ENCODE data around the gene SPRED3.
A peak's percentile ranks its signal among the peaks of the same experiment; 100 is the strongest.
"Not testable (repeated sequence)": the region's sequence is repeated elsewhere in the genome, so short reads cannot be mapped to it uniquely, and the experiment has no call there.

Gene SPRED3

DNA sequence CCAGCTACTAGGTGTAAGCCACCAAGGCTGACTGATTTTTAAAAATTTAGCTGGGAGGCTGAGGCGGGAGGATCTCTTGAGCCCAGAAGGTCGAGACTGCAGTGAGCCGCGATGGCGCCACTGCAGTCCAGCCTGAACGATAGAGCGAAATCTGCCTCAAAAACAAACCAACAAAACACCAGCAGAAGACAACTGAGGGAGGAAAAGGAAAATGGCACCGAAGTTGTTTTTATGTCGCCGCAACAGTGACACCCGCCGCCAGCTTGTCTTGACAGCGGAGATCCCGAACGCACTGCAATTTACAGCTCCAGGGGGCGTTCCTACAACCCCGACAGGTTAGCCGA, 14.1 kb downstream of the SPRED3 start:
- Histone ChIP-seq H3K4me3 (ENCODE audit: low read length) (peak overlapping the region; percentile 67), H3K27me3 (ENCODE audit: control insufficient read depth, insufficient read depth, low read length) (no peaks in the 10 kb centered on the region), H3K9ac (ENCODE audit: low read length) (no peak overlapping the region)

DNA sequence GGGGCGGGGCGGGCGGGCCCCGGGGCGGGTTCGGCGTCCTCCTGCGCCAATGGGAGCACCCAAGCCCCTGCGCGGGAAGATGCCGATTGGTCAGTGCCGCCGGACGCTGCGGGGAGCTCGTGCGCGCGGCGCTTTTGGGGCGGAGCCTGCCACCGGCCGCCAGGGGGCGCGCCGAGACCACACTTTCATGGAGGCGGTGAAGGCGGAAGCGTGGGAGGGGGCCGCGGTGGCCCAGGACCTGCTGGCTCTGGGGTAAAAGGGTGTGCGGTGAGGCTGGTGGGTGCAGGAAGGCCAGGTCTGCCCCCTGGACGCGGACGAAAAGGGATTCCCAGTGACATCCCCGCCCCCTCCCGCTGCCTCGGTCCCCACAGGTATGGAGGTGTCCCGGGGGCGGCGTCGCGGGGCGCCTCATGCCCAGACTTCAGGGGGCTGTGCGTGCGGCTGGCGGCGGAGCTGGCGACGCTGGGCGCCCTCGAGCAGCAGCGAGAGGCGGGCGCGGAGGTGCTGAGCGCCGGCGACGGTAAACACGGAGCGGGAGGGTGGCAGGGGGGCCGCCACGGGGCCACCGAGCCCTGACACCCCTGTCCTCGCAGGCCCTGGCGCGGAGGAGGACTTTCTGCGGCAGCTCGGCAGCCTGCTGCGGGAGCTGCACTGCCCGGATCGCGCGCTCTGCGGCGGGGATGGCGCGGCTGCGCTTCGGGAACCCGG, 14.6 kb downstream of the SPRED3 start, which contains the start of gene FAM98C:
TSS of gene FAM98C (plus strand) at position 127 of the 708 bp plus-strand sequence. CDS start at position 188, 61 bp downstream.
- Histone ChIP-seq H3K27ac (ENCODE audit: low read depth, low read length) (peak within 1 kb of the TSS; percentile 40), H3K9ac (ENCODE audit: low read length) (peak within 1 kb of the TSS; percentile 16), H3K4me3 (ENCODE audit: low read length) (peak within 1 kb of the TSS; percentile 67), H3K36me3 (ENCODE audit: control insufficient read depth, insufficient read depth, low read length) (no peaks in the 10 kb centered on the region), H3K4me1 (ENCODE audit: control insufficient read depth, insufficient read depth, low read length) (no peaks in the 10 kb centered on the region), H3K27me3 (ENCODE audit: control insufficient read depth, insufficient read depth, low read length) (no peaks in the 10 kb centered on the region)

More for the DNA sequence above, 14.1 kb downstream of the SPRED3 start:
- H3K4me1 ChIP-seq (ENCODE audit: control insufficient read depth, insufficient read depth, low read length): no peaks in the 10 kb centered on the region
- H3K27ac ChIP-seq (ENCODE audit: low read depth, low read length): no peak overlapping the region
- no peaks in the 10 kb centered on the region for H3K36me3 ChIP-seq (ENCODE audit: control insufficient read depth, insufficient read depth, low read length)

- no peak overlapping the region for H3K27ac ChIP-seq (ENCODE audit: low read depth, low read length)
- H3K4me1 ChIP-seq (ENCODE audit: control insufficient read depth, insufficient read depth, low read length): no peaks in the 10 kb centered on the region
- no peaks in the 10 kb centered on the region for H3K36me3 ChIP-seq (ENCODE audit: control insufficient read depth, insufficient read depth, low read length)
- H3K4me3 ChIP-seq (ENCODE audit: low read length): no peak overlapping the region
- no peaks in the 10 kb centered on the region for H3K27me3 ChIP-seq (ENCODE audit: control insufficient read depth, insufficient read depth, low read length)
- no peak overlapping the region for H3K9ac ChIP-seq (ENCODE audit: low read length)
These were observed 16.4 kb downstream of the SPRED3 start for GRCh38 chr19:38404858-38405257.

GRCh38 chr19:38405276-38405675, 16.8 kb downstream of the SPRED3 start:
- Histone ChIP-seq H3K4me1 (ENCODE audit: control insufficient read depth, insufficient read depth, low read length) (no peaks in the 10 kb centered on the region), H3K9ac (ENCODE audit: low read length) (no peak overlapping the region), H3K4me3 (ENCODE audit: low read length) (no peak overlapping the region), H3K27ac (ENCODE audit: low read depth, low read length) (no peak overlapping the region), H3K27me3 (ENCODE audit: control insufficient read depth, insufficient read depth, low read length) (no peaks in the 10 kb centered on the region), H3K36me3 (ENCODE audit: control insufficient read depth, insufficient read depth, low read length) (no peaks in the 10 kb centered on the region)

- no peak overlapping the region for H3K27ac ChIP-seq (ENCODE audit: low read depth, low read length)
- H3K36me3 ChIP-seq (ENCODE audit: control insufficient read depth, insufficient read depth, low read length): no peaks in the 10 kb centered on the region
- no peak overlapping the region for H3K9ac ChIP-seq (ENCODE audit: low read length)
- no peak overlapping the region for H3K4me3 ChIP-seq (ENCODE audit: low read length)
- no peaks in the 10 kb centered on the region for H3K27me3 ChIP-seq (ENCODE audit: control insufficient read depth, insufficient read depth, low read length)
- H3K4me1 ChIP-seq (ENCODE audit: control insufficient read depth, insufficient read depth, low read length): no peaks in the 10 kb centered on the region
These were observed 21.2 kb downstream of the SPRED3 start for GRCh38 chr19:38409631-38410133.

DNA sequence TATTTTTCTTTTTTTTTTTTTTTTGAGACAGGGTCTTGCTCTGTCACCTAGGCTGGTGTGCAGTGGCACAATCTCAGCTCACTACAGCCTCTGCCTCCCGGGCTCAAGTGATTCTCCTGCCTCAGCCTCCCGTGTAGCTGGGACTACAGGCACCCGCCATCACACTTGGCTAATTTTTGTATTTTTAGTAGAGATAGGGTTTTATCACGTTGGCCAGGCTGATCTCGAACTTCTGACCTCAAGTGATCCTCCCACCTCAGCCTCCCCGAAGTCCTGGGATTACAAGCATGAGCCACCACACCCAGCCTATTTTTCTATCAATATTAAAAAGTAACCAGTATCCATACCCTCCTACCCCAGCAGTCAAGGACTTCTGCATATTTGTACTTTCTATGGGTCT, 21.9 kb downstream of the SPRED3 start:
- H3K9ac ChIP-seq (ENCODE audit: low read length); H3K4me3 ChIP-seq (ENCODE audit: low read length); H3K36me3 ChIP-seq (ENCODE audit: control insufficient read depth, insufficient read depth, low read length); H3K27ac ChIP-seq (ENCODE audit: low read depth, low read length); H3K27me3 ChIP-seq (ENCODE audit: control insufficient read depth, insufficient read depth, low read length); H3K4me1 ChIP-seq (ENCODE audit: control insufficient read depth, insufficient read depth, low read length): not testable (repeated sequence)

DNA sequence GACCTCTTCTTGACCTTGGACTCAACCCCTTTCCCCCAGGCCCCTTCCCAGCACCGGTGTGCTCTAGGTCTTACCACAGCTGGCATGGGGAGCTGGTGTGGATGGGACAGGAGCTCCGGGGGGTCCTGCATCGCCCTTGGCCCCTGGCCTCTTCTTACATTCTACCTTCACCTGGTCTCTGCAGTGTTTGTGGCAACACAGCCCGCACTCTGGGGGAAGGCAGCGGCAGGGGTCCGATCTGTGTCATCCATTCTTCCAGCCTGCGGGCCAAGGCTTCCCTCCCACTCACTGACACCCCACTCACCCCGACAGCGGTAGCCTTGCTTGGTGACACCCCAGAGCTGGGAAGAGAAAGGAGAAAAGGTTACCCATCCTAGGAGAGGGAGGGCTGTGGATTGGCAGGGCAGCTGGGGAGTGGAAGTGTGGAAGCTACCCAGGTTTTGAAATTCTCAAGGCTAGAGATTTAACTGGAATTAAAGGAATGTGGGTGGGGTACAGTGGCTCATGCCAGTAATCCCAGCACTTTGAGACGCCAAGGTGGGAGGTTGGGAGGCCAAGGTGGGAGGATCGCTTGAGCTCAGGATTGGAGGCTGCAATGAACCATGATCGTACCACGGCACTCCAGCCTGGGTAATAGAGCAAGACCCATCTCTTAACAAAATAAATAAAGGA, 22.7 kb downstream of the SPRED3 start:
- Histone ChIP-seq H3K4me3 (ENCODE audit: low read length) (no peak overlapping the region), H3K27ac (ENCODE audit: low read depth, low read length) (no peak overlapping the region), H3K9ac (ENCODE audit: low read length) (no peak overlapping the region), H3K36me3 (ENCODE audit: control insufficient read depth, insufficient read depth, low read length) (no peaks in the 10 kb centered on the region), H3K4me1 (ENCODE audit: control insufficient read depth, insufficient read depth, low read length) (no peaks in the 10 kb centered on the region), H3K27me3 (ENCODE audit: control insufficient read depth, insufficient read depth, low read length) (no peaks in the 10 kb centered on the region)

- not testable (repeated sequence) for H3K27me3 ChIP-seq (ENCODE audit: control insufficient read depth, insufficient read depth, low read length); H3K27ac ChIP-seq (ENCODE audit: low read depth, low read length); H3K4me1 ChIP-seq (ENCODE audit: control insufficient read depth, insufficient read depth, low read length); H3K36me3 ChIP-seq (ENCODE audit: control insufficient read depth, insufficient read depth, low read length); H3K4me3 ChIP-seq (ENCODE audit: low read length); H3K9ac ChIP-seq (ENCODE audit: low read length)
These were observed 23.4 kb downstream of the SPRED3 start for GRCh38 chr19:38411898-38412297.

DNA sequence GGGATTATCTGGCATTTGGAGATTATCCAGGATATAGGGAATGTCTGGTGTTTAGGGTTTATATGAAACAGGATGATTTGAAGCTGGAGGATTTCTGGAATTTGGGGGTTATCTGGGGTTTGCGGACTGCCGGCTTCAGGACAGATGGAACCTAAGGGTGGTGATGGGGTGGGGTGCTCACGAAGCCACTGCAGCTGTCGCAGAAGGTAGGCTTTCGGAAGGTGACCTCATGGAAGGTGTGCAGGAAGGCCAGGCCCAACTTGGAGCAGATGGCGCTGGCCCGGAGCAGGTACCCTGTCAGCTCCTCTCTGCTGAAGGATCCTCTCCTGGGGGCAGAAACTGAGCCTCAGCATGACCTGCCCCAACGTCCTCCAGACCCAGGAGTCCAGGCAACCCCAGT, 24.0 kb downstream of the SPRED3 start:
- no peaks in the 10 kb centered on the region for H3K27me3 ChIP-seq (ENCODE audit: control insufficient read depth, insufficient read depth, low read length)
- no peaks in the 10 kb centered on the region for H3K36me3 ChIP-seq (ENCODE audit: control insufficient read depth, insufficient read depth, low read length)
- no peak overlapping the region for H3K27ac ChIP-seq (ENCODE audit: low read depth, low read length)
- H3K4me1 ChIP-seq (ENCODE audit: control insufficient read depth, insufficient read depth, low read length): no peaks in the 10 kb centered on the region
- no peak overlapping the region for H3K4me3 ChIP-seq (ENCODE audit: low read length)
- H3K9ac ChIP-seq (ENCODE audit: low read length): no peak overlapping the region

- Histone ChIP-seq H3K9ac (ENCODE audit: low read length) (no peak overlapping the region), H3K27ac (ENCODE audit: low read depth, low read length) (no peak overlapping the region), H3K36me3 (ENCODE audit: control insufficient read depth, insufficient read depth, low read length) (no peaks in the 10 kb centered on the region), H3K4me3 (ENCODE audit: low read length) (no peak overlapping the region), H3K4me1 (ENCODE audit: control insufficient read depth, insufficient read depth, low read length) (no peaks in the 10 kb centered on the region), H3K27me3 (ENCODE audit: control insufficient read depth, insufficient read depth, low read length) (no peaks in the 10 kb centered on the region)
These were observed 24.5 kb downstream of the SPRED3 start for GRCh38 chr19:38412961-38413360.

- H3K4me1 ChIP-seq (ENCODE audit: control insufficient read depth, insufficient read depth, low read length): no peaks in the 10 kb centered on the region
- H3K36me3 ChIP-seq (ENCODE audit: control insufficient read depth, insufficient read depth, low read length): no peaks in the 10 kb centered on the region
- no peak overlapping the region for H3K9ac ChIP-seq (ENCODE audit: low read length)
- H3K4me3 ChIP-seq (ENCODE audit: low read length): no peak overlapping the region
- no peak overlapping the region for H3K27ac ChIP-seq (ENCODE audit: low read depth, low read length)
- no peaks in the 10 kb centered on the region for H3K27me3 ChIP-seq (ENCODE audit: control insufficient read depth, insufficient read depth, low read length)
These were observed 24.9 kb downstream of the SPRED3 start for GRCh38 chr19:38413416-38413815.

- H3K27ac ChIP-seq (ENCODE audit: low read depth, low read length): no peak overlapping the region
- no peaks in the 10 kb centered on the region for H3K4me1 ChIP-seq (ENCODE audit: control insufficient read depth, insufficient read depth, low read length)
- H3K27me3 ChIP-seq (ENCODE audit: control insufficient read depth, insufficient read depth, low read length): no peaks in the 10 kb centered on the region
- no peaks in the 10 kb centered on the region for H3K36me3 ChIP-seq (ENCODE audit: control insufficient read depth, insufficient read depth, low read length)
- H3K4me3 ChIP-seq (ENCODE audit: low read length): peak overlapping the region; percentile 48
- no peak overlapping the region for H3K9ac ChIP-seq (ENCODE audit: low read length)
These were observed 28.6 kb downstream of the SPRED3 start for GRCh38 chr19:38417146-38417543.
